Vagina (tissue), 2 donors: ENCODE measurements around the gene WNT7A.

Experiments used
- CTCF ChIP-seq, 3 experiments: fragments of 450-650 bp in 2 of 3; fragments of 200-600 bp in 1 of 3; sonication (generic) in 1 of 3; IDR thresholded peaks; one replicate each; pipeline ENCODE4 v1.5.1; 2017 to 2019; ENCODE audit warnings: antibody characterized with exemption in 3 of 3, mild to moderate bottlenecking in 2 of 3, moderate library complexity in 2 of 3
- POLR2AphosphoS5 ChIP-seq, 2 donors: sonication (generic); formaldehyde crosslinking; IDR thresholded peaks; one replicate each; pipeline ENCODE4 v1.9.0; 2017; ENCODE audit warnings: antibody characterized with exemption in 2 of 2, mild to moderate bottlenecking in 2 of 2, low read depth in 1 of 2; ENCODE audit not compliant: insufficient read depth in 1 of 2

- TF ChIP-seq POLR2AphosphoS5 (IDR thresholded peaks at IDR 0.05; ENCODE audit: insufficient read depth in 1 of 2, low read depth in 1 of 2): no peak
- TF ChIP-seq CTCF (IDR thresholded peaks at IDR 0.05): no peak
These were observed 28.6 kb downstream of the WNT7A start for GRCh38 chr3:13851091-13851849.
